GM12873 (cell line): Measurements from ENCODE around the gene TBC1D2.
A peak's percentile ranks its signal among the peaks of the same experiment; 100 is the strongest.

Experiments used
- TF ChIP-seq, protein P1 (sequence below): IDR thresholded peaks from 2 replicates; pipeline ENCODE4 v1.5.1; 2012; ENCODE audit warnings: low read depth, mild to moderate bottlenecking, moderate library complexity, low read length, control low read depth; ENCODE audit not compliant: insufficient read depth; ENCODE audit errors: missing control alignments

TBC1D2 gene

DNA sequence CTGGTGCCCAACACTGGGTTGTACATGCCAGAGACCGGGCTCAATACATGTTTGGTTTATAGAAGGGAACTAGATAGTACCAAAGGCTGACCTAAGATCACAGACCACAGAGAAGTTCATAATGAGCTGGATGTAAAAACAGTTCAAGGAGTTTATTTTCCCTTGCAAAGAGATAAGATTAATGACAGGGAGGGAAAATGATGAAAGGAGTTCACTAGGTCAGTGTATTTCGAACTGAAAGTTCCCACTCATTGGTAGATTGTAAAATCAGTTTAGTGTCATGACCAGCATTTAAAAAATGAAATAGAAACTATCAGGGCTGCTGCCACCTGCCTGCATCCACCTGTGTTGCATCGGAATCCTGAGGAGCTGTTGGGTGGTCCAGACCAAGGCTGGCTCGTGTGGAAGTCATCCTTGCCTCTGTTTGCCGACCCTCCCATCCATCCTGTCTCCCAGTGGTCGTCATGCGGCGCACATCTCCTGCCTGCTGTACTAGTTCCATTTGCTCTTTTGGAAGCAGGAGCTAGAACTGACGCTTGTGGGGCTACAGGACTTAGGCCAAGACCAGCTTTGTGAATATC is 21.1 kb downstream of the TBC1D2 start:
- TF ChIP-seq, protein P1, sequence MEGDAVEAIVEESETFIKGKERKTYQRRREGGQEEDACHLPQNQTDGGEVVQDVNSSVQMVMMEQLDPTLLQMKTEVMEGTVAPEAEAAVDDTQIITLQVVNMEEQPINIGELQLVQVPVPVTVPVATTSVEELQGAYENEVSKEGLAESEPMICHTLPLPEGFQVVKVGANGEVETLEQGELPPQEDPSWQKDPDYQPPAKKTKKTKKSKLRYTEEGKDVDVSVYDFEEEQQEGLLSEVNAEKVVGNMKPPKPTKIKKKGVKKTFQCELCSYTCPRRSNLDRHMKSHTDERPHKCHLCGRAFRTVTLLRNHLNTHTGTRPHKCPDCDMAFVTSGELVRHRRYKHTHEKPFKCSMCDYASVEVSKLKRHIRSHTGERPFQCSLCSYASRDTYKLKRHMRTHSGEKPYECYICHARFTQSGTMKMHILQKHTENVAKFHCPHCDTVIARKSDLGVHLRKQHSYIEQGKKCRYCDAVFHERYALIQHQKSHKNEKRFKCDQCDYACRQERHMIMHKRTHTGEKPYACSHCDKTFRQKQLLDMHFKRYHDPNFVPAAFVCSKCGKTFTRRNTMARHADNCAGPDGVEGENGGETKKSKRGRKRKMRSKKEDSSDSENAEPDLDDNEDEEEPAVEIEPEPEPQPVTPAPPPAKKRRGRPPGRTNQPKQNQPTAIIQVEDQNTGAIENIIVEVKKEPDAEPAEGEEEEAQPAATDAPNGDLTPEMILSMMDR, result peak; percentile 19

DNA sequence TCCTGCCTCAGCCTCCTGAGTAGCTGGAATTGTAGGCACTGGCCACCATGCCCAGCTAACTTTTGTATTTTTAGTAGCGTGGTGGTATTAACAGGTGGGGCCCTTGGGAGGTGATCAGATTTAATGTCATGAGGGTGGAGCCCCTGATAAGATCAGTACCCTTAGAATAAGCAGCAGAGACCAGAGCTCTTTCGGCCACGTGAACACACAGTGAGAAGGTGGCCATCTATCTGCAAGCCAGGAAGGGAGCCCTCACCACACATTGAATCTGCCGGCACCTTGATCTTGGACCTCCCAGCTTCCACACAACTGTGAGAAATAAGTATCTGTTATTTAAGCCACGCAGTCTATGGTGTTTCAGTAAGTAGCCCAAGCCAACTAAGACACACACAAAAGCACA is 22.5 kb downstream of the TBC1D2 start:
- TF ChIP-seq, protein P1, result no peak

DNA sequence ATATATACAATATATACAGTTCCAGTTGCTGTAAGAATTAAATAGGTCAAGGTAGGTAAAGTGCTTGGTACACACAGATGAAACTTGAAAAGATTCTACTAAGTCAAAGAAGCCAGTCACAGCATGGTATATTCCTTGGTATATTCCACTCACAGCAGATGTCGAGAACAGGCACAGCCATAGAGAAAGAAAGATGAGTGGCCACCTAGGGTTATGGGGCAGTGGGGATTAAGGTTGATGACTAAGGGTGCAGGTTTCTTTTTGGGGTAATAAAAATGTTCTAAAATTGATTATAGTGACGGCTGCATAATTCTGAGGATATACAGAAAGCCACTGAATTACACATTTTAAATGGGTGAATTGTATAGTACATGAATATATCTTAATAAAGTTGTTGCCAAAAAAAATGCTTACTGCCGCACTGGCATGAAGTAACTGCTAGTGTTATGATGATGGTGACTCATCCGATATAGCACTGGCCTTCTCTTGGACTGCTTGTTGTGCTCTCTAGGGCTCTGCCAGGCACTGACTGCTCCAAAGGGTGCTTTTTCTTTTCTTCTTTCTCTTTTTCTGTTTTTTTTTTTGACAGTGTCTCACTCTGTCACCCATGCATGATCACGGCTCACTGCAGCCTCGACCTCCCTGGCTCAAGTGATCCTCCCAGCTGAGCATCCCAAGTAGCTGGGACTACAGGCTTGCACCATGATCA is 23.5 kb downstream of the TBC1D2 start:
- TF ChIP-seq, protein P1, result no peak

DNA sequence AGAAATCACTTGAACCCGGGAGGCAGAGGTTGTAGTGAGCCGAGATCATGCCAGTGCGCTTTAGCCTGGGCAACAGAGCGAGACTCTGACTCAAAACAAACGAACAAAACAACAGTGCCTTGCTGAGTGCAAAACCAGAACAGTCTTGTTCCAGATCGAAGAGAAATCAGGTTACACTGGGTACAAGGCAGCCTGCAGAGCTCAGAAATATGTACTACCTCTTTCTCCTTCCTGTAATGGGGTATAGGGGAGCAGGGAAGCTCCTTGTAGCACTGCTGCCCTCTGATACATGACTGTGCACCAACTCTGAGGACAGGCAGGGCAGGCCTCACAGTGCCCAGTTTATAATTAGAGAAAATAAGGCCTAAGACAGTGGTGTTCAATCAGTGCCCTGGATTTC is 24.7 kb downstream of the TBC1D2 start:
- TF ChIP-seq, protein P1, result no peak

DNA sequence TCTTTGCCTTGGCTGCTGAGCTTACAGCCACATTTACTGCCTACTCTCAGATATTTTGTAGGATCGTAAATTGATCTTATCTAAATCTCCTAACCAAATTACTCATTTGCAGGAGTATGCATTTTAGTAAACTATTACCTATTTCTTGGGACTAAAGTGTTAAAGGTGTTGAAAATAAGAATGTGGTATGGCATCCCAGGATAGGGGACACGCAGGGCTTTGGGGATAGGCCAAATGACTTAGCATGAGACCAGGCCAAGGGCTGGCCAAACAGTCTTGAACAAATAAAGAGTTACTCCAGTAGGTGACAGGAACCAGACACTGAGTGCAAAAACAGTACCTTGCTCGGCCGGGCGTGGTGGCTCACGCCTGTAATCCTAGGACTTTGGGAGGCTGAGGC is 25.1 kb downstream of the TBC1D2 start:
- TF ChIP-seq, protein P1, result no peak

DNA sequence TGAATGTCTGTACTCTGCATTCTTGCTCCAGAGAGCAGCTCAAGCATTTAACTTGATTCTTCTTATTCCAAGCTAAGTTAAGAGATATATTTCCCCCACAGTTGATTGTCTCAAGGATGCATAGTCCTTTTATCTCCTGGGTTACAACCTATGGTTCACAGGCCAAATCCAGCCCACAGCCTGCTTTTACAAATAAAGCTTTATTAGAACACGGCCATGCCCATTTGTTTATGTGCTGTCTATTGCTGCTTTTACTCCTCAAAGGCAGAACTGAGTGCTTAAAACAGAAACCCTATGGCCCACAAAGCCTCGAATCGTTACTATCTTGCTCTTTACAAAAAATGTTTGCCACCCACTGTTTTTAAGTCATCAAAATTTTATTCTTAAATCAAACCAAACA is 25.8 kb downstream of the TBC1D2 start:
- TF ChIP-seq, protein P1, result no peak

DNA sequence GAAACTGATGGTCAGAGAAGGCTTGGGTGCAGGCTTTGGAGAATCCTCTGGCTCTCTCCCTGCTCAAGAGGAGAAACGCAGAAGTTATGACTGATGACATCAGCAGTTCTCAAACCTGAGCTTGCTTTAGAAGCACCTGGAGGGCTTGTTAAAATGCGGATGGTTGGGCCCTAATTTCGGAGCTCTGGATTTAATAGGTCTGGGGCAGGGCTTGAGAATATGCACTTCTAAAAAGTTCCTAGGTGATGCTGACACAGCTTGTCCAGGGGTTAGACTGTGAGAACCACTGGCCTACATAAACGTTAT is 26.4 kb downstream of the TBC1D2 start:
- TF ChIP-seq, protein P1, result no peak
